ENCODE results near the gene R3HDML.

DNA sequence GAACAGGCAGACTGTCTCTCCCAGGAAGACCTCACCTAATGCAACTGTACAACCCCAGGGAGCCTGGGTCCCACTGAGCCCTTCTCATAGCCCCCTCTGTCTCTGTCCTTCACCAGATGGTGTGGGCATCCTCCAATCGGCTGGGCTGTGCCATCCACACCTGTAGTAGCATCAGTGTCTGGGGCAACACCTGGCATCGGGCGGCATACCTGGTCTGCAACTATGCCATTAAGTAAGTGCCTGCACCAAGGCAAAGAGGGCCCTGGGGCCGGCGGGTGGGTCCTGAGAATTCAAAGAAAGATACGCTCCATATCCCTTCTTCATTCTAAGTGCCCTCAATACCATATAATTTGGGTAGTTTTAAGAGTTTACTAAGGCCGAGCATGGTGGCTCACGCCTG, 8.3 kb downstream of the R3HDML start:
- TF ChIP-seq POLR2A (conservative IDR thresholded peaks at IDR 0.05), result no peak
- no peak for TF ChIP-seq BACH1 (tag; IDR thresholded peaks at IDR 0.05)
- TF ChIP-seq MEF2A (IDR thresholded peaks at IDR 0.05; ENCODE audit: control insufficient read depth, low read depth, low read length), result no peak
- TF ChIP-seq, protein P1, sequence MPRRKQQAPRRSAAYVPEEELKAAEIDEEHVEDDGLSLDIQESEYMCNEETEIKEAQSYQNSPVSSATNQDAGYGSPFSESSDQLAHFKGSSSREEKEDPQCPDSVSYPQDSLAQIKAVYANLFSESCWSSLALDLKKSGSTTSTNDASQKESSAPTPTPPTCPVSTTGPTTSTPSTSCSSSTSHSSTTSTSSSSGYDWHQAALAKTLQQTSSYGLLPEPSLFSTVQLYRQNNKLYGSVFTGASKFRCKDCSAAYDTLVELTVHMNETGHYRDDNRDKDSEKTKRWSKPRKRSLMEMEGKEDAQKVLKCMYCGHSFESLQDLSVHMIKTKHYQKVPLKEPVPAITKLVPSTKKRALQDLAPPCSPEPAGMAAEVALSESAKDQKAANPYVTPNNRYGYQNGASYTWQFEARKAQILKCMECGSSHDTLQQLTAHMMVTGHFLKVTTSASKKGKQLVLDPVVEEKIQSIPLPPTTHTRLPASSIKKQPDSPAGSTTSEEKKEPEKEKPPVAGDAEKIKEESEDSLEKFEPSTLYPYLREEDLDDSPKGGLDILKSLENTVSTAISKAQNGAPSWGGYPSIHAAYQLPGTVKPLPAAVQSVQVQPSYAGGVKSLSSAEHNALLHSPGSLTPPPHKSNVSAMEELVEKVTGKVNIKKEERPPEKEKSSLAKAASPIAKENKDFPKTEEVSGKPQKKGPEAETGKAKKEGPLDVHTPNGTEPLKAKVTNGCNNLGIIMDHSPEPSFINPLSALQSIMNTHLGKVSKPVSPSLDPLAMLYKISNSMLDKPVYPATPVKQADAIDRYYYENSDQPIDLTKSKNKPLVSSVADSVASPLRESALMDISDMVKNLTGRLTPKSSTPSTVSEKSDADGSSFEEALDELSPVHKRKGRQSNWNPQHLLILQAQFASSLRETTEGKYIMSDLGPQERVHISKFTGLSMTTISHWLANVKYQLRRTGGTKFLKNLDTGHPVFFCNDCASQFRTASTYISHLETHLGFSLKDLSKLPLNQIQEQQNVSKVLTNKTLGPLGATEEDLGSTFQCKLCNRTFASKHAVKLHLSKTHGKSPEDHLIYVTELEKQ (CRISPR knock-in tag; IDR thresholded peaks at IDR 0.05), result no peak
- no peak for TF ChIP-seq ZNF274 (IDR thresholded peaks at IDR 0.05; ENCODE audit: borderline replicate concordance, low read depth, low read length)

Measured in K562 (cell line).